Esophagus muscularis mucosa (tissue), 4 donors: ENCODE data around the gene LRRC25. TPM values are rescaled to one million over a fixed set of nuclear protein-coding genes. Genes with fewer than 3 reads are reported as not detected.

Experiments
- DNase-seq: peaks from one replicate; pipeline ENCODE4 v3.0.0-alpha.2; 2017; ENCODE audit errors: extremely low spot score
- H3K27ac ChIP-seq, 4 donors: fragments of 200-600 bp; sonication (generic); replicated peaks in 1 of 4; 1 replicate in 3 of 4; 2 replicates in 1 of 4; pipeline ENCODE4 v1.5.1; 2016 to 2019; ENCODE audit warnings: mild to moderate bottlenecking in 1 of 4
- H3K27me3 ChIP-seq, 4 donors: fragments of 200-600 bp; sonication (generic); one replicate each; pipeline versions ENCODE4 v1.5.1 to v1.6.0; 2016 to 2019
- H3K36me3 ChIP-seq, 4 donors: fragments of 200-600 bp; sonication (generic); one replicate each; pipeline ENCODE4 v1.5.1; 2016 to 2019
- H3K4me1 ChIP-seq, 4 donors: fragments of 200-600 bp; sonication (generic); one replicate each; pipeline ENCODE4 v1.5.1; 2016 to 2019
- H3K4me3 ChIP-seq, 4 donors: fragments of 200-600 bp; sonication (generic); 1 replicate in 2 of 4; 2 replicates in 2 of 4; pipeline ENCODE4 v1.5.1; 2016 to 2019; ENCODE audit warnings: mild to moderate bottlenecking in 4 of 4, moderate library complexity in 1 of 4
- H3K9me3 ChIP-seq, 4 donors: fragments of 200-600 bp; sonication (generic); 1 replicate in 3 of 4; 2 replicates in 1 of 4; pipeline ENCODE4 v1.5.1; 2016 to 2019
- CTCF ChIP-seq, 3 experiments: fragments of 200-600 bp in 2 of 3; fragments of 450-650 bp in 1 of 3; sonication (generic) in 2 of 3; IDR thresholded peaks; one replicate each; pipeline ENCODE4 v1.5.1; 2017 to 2019; ENCODE audit warnings: antibody characterized with exemption in 3 of 3, mild to moderate bottlenecking in 2 of 3, moderate library complexity in 1 of 3
- EP300 ChIP-seq: sonication (generic); formaldehyde crosslinking; IDR thresholded peaks from one replicate; pipeline ENCODE4 v1.6.1; 2017; ENCODE audit warnings: antibody characterized with exemption
- POLR2A ChIP-seq: fragments of 450-650 bp; IDR thresholded peaks from one replicate; pipeline ENCODE4 v1.6.1; 2017; ENCODE audit warnings: antibody characterized with exemption, moderate library complexity, mild to moderate bottlenecking, low read depth
- POLR2AphosphoS5 ChIP-seq, 2 donors: sonication (generic); formaldehyde crosslinking; IDR thresholded peaks; one replicate each; pipeline ENCODE4 v1.6.1; 2017; ENCODE audit warnings: antibody characterized with exemption in 2 of 2
- WGBS: methylation state at CpG from one replicate; pipeline ENCODE4 v1.1.5; 2018; 5-methylcytosine and 5-hydroxymethylcytosine counted together
- intact Hi-C: fragments of 100-400 bp; cut with DNase I; formaldehyde crosslinking; loops from one replicate; pipeline ENCODE4 v1.15.1; 2023
- total RNA-seq, 4 donors: library from RNA; depleted of rRNA; stranded (reverse); fragments of >200 nt; gene quantifications; one replicate each; pipeline versions ENCODE4 v1.1.0 to v1.2.1, GENCODE V29; 2016

LRRC25 gene
- total RNA-seq, 4 donors from 2014 or later: 5.8 to 20.4 (median 7.0) TPM

- no peak for DNase-seq
- intact Hi-C loops: no loop called here
- Histone ChIP-seq H3K4me3 (peak overlapping the region; percentile 67 to 95 (median 78)), H3K36me3 (no peaks in the 10 kb centered on the region), H3K9me3 (no peaks in the 10 kb centered on the region), H3K4me1 (peaks cover 67 to 86% (median 85%) of the 10 kb centered on the region in 4 donors), H3K27me3 (no peaks in the 10 kb centered on the region), H3K27ac (peak overlapping the region; percentile 86 to 88 (median 88))
- 27% methylated on average over 13 of the region's 30 CpGs for WGBS
- TF ChIP-seq CTCF (IDR thresholded peaks at IDR 0.05) (no peak), EP300 (no peak), POLR2A (no peak), POLR2AphosphoS5 (IDR thresholded peaks at IDR 0.05) (no peak)
Observed at GRCh38 chr19:18418029-18418482, 20.6 kb upstream of the LRRC25 start.

DNA sequence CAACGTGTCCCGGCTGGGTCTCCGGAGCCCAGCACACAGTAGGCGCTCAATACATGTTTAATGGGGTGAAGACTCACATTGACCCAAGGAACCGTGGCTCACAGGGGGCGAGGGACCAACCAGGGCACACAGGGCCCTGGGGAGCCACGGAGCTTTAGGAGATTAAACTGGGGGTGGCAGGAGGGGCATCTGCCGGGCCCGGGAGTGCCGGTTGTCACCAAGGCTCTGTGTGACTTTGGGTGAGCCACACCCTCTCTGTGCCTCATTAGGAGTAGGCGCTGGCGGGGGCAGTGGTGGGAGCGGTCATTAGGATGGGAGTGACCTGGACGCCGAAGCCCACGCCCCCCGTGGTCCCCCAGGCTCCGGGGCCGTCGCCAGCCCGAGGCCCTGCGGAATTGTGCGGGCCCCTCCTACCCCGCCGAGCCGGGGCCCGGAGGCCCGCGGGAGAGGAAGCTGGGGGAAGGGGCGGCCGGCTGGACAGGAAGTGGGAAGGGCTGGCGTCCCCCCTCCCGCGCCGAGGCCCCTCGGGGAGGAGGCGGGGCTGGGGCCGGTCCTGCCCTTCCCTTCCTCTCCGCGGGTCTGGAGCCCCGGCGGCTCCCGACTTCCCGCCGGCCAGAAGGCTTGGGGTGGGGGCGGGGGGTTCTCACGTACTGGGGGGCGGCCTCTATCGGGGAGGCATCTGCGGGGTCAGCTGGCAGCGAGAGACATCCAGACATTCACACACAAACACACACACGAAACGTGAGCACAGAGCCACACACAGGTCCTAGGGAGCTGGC lies 20.0 kb upstream of the LRRC25 start:
- 3% methylated on average over 15 of the region's 53 CpGs for WGBS
- peak; percentile 59 to 62 for TF ChIP-seq POLR2AphosphoS5 (IDR thresholded peaks at IDR 0.05)
- TF ChIP-seq EP300: no peak
- no peak for TF ChIP-seq CTCF (IDR thresholded peaks at IDR 0.05)
- TF ChIP-seq POLR2A: peak; percentile 34
- Histone ChIP-seq H3K27me3 (no peaks in the 10 kb centered on the region), H3K4me3 (peak overlapping the region; percentile 55 to 95 (median 78)), H3K4me1 (peaks cover 64 to 80% (median 78%) of the 10 kb centered on the region in 4 donors), H3K36me3 (no peaks in the 10 kb centered on the region), H3K9me3 (no peaks in the 10 kb centered on the region), H3K27ac (peak overlapping the region; percentile 86 to 88 (median 88))
- no peak for DNase-seq
- intact Hi-C loops: no loop called here

DNA sequence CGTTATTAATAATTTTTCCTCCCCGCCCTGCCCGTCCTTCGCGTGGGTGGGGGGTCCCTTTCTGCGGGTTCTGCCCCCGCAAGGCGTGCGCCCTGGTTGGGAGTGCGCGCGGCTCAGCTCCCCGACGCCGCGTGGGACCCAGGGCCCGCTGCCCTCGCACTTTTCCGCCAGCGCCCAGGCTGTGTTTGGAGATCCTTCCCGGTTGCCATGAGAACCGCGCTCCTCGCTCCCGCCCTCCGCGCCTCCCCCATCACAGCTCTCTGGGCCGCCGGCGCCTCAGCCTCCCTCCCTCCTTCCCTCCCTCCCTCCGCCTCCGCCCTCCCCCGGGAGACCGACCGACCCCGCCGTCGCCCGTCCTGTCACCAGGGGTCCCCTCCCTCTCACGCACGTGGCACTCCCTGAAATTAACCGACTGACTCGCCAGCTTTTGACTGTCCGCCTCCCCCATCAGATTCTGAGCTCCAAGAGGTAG lies 19.4 kb upstream of the LRRC25 start:
- H3K4me1 ChIP-seq: peaks cover 64 to 74% (median 72%) of the 10 kb centered on the region in 4 donors
- intact Hi-C loops: no loop called here

GRCh38 chr19:18415178-18415867 lies 17.9 kb upstream of the LRRC25 start:
- peak overlapping the region; percentile 86 to 88 (median 88) for H3K27ac ChIP-seq
- H3K4me3 ChIP-seq: peak overlapping the region; percentile 32 to 53 (median 39)
- peaks cover 53 to 64% (median 59%) of the 10 kb centered on the region in 4 donors for H3K4me1 ChIP-seq
- no peaks in the 10 kb centered on the region for H3K9me3 ChIP-seq
- WGBS: 14% methylated on average over 25 of the region's 25 CpGs
- no peak for TF ChIP-seq EP300
- no peak for TF ChIP-seq CTCF (IDR thresholded peaks at IDR 0.05)
- peak; percentile 75 to 78 for TF ChIP-seq POLR2AphosphoS5 (IDR thresholded peaks at IDR 0.05)
- TF ChIP-seq POLR2A: no peak
- H3K36me3 ChIP-seq: no peaks in the 10 kb centered on the region
- H3K27me3 ChIP-seq: no peaks in the 10 kb centered on the region
- DNase-seq: no peak
- intact Hi-C loops: no loop called here

More for the DNA sequence above, 19.4 kb upstream of the LRRC25 start:
- TF ChIP-seq POLR2A (no peak), EP300 (no peak), CTCF (IDR thresholded peaks at IDR 0.05) (no peak), POLR2AphosphoS5 (IDR thresholded peaks at IDR 0.05) (peak; percentile 48 to 68)
- peak; percentile 96 for DNase-seq
- H3K4me3 ChIP-seq: peak overlapping the region; percentile 55 to 95 (median 78)
- peak overlapping the region; percentile 86 to 88 (median 88) for H3K27ac ChIP-seq
- no peaks in the 10 kb centered on the region for H3K9me3 ChIP-seq
- WGBS: 2% methylated on average over 38 of the region's 44 CpGs
- no peaks in the 10 kb centered on the region for H3K36me3 ChIP-seq
- H3K27me3 ChIP-seq: no peaks in the 10 kb centered on the region
